ENCODE measurements around the gene TMA16.

TMA16 gene

DNA sequence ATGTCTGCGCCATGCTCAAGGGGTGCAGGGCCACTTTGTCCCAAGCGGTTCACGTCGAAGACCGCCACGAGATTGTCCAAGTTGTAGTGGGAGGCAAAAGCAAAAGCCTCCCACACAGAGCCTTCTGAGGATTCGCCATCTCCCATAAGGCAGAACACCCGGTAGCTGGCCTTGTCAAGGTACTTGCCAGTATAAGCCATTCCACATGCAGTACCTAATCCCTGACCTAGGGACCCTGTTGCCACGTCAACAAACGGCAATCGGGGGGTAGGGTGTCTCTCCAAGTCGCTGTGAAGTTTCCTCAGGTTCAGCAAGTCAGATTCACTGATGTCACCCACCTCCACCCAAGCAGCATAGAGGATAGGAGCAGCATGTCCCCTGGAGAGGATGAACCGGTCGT, 21.4 kb upstream of the TMA16 start:
- no peak for DNase-seq (ENCODE audit: low spot score)
- TF ChIP-seq, protein P1, sequence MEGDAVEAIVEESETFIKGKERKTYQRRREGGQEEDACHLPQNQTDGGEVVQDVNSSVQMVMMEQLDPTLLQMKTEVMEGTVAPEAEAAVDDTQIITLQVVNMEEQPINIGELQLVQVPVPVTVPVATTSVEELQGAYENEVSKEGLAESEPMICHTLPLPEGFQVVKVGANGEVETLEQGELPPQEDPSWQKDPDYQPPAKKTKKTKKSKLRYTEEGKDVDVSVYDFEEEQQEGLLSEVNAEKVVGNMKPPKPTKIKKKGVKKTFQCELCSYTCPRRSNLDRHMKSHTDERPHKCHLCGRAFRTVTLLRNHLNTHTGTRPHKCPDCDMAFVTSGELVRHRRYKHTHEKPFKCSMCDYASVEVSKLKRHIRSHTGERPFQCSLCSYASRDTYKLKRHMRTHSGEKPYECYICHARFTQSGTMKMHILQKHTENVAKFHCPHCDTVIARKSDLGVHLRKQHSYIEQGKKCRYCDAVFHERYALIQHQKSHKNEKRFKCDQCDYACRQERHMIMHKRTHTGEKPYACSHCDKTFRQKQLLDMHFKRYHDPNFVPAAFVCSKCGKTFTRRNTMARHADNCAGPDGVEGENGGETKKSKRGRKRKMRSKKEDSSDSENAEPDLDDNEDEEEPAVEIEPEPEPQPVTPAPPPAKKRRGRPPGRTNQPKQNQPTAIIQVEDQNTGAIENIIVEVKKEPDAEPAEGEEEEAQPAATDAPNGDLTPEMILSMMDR (IDR thresholded peaks at IDR 0.05; ENCODE audit: extremely low read depth, missing control alignments): no peak

DNA sequence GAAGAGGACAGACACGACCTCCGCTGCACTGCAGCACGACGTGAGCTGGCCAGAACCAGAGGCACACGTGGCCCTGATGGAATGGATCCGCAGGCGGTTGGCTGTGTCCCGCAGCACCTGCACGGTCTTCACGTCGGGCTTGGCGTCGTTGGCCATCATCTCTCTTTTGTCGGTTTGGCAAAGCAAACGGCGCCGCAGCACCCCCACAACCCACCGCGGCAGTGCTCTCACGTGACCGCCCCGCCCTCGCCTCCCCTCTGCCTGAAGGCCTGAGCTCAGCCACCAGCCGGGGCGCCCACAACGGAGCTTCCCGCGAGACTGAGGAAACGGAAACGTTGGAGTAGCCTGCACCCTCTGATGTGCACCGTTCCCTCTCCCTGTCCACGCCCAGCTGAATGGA, 20.9 kb upstream of the TMA16 start, which contains the start of gene TKTL2:
TSS of gene TKTL2 (minus strand) at position 179 of the 400 bp plus-strand sequence. CDS start at position 159, 20 bp downstream.
- TF ChIP-seq, protein P1 (IDR thresholded peaks at IDR 0.05; ENCODE audit: extremely low read depth, missing control alignments): no peak
- DNase-seq (ENCODE audit: low spot score): no peak

DNA sequence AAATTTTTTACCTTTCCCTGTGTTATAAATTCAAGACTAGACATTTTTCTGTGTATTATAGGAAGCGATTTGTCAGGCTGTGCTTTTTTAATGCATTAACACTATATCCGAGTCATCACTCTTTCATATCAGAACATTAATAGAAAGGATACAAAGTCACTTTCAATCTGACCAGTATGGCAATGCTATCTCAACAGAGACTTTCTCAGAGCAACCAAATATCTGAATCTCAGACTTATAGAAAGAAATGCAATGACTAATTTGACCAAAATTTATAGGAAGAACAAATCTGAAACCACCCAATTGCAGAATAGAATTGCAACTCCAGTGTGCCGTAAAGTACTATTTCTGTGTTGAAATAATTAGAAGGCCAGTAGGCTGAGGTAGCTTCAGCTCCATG, 20.5 kb upstream of the TMA16 start:
- no peak for DNase-seq (ENCODE audit: low spot score)
- TF ChIP-seq, protein P1 (IDR thresholded peaks at IDR 0.05; ENCODE audit: extremely low read depth, missing control alignments): no peak

DNA sequence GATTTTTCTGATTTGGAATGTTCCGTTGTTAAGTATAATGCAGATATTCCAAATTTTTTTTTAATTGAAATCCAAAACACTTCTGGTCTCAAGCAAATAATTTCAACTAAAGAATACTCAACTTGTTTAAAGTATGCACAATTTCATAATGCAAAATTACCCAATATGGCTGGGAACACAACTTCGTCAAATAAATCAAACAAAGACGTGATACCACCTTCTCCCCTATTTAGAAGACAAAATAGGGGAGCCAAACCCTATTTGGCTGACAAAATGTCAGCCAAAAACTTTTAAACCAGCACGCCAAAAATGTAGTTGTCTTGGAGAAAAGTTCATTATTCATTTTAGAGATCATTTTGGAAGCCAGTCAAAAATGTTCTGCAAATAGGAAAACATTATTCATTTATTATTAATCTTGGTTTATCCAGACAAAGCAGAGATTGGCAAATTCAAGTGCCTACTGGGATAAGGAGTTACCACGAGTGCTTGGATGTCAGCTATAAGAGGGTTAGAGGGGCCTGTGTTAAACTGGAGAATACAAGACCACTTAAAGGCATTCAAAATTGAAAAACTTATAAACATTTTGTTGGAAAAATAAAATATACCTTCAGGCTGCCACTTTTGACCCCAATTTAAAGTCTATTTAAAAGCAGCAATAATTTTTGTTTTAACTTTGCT, 17.6 kb upstream of the TMA16 start:
- no peak for DNase-seq (ENCODE audit: low spot score)
- TF ChIP-seq, protein P1 (IDR thresholded peaks at IDR 0.05; ENCODE audit: extremely low read depth, missing control alignments): no peak

DNA sequence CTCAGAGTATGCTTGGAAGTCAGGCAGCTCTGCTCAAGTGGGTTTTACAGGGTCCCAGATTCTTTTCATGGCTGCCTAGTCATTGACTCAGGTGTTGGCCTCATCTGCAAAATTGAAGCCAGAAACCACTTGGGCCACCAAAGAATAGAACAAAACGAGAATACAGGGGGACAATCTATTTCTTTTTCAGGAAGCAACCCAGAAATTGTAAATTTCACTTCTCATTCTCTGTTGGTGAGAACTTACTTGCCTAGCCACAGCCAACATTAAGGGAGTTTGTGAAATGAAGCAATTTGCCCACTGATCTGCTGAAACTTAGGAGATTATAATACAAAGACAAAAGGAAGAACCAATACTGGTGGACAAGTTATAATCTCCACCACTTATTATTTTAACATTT, 12.3 kb upstream of the TMA16 start:
- TF ChIP-seq, protein P1 (IDR thresholded peaks at IDR 0.05; ENCODE audit: extremely low read depth, missing control alignments): no peak
- DNase-seq (ENCODE audit: low spot score): peak; percentile 29

DNA sequence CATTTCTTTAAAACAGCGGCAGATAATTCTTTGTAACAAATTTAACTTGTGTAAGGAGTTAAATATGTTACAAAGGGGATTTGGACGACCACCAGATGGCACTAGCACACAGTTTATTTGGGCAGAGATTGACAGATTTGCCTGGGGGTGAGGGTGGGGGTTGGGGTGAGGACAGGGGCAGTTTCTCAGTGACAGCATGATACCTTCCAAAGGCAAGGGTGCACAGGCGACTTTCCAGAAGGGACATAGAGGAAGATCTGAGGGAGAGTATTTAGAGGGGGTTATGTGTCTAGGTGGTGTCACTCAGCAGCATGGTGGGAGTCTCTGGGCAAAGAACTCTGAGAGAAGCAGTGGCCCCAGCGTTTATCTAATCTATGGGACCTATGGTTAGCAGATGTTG, 9.6 kb upstream of the TMA16 start:
- TF ChIP-seq, protein P1 (IDR thresholded peaks at IDR 0.05; ENCODE audit: extremely low read depth, missing control alignments): peak; percentile 13
- peak; percentile 45 for DNase-seq (ENCODE audit: low spot score)

DNA sequence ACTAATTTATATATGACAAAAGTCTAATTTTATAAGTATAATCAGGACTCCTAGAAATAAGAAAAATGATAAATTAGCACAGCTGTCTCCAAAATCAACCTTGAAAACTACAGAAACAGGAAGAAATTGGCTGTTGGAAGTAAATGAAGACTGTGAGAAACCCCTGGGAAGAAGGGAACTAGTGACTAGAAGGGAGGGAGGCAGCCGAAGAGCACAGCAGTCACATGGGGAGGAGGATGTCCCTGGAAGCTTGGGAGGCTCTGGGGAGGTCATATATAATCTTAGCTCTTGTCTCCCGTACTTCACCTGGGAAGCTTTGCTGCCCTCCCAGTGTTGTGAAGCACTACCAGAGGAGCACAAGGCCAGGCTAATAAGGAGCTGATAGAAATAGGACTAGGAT, 8.9 kb upstream of the TMA16 start:
- no peak for DNase-seq (ENCODE audit: low spot score)
- TF ChIP-seq, protein P1 (IDR thresholded peaks at IDR 0.05; ENCODE audit: extremely low read depth, missing control alignments): no peak
